Right renal cortex interstitium (tissue), 3 donors: ENCODE measurements around the gene KLF7. TPM values are rescaled to one million over a fixed set of nuclear protein-coding genes. Genes with fewer than 3 reads are reported as not detected.

Experiments
- DNase-seq, 3 donors: peaks; one replicate each; pipeline ENCODE4 v3.0.0-alpha.2; 2013; ENCODE audit warnings: low read depth in 3 of 3, low spot score in 2 of 3
- polyA plus RNA-seq, 3 donors: library from polyadenylated mRNA; unstranded; fragments of 120-200 nt; gene quantifications; one replicate each; pipeline ENCODE4 v1.2.1, GENCODE V29; 2013; ENCODE audit not compliant: insufficient read length in 3 of 3

Gene KLF7
- polyA plus RNA-seq, 3 donors: 20.9 to 22.6 (median 21.3) TPM

GRCh38 chr2:207130958-207131521 is 34.7 kb downstream of the KLF7 start:
- no peak for DNase-seq

- DNase-seq: no peak
Measured at GRCh38 chr2:207129821-207130220, 35.9 kb downstream of the KLF7 start.

- DNase-seq: no peak
Measured at GRCh38 chr2:207128867-207129266, 36.9 kb downstream of the KLF7 start.

GRCh38 chr2:207126724-207127308 is 38.9 kb downstream of the KLF7 start:
- no peak for DNase-seq

GRCh38 chr2:207123776-207124391 is 41.9 kb downstream of the KLF7 start:
- no peak for DNase-seq

GRCh38 chr2:207123335-207123744 is 42.4 kb downstream of the KLF7 start:
- no peak for DNase-seq

- no peak for DNase-seq
Measured at GRCh38 chr2:207122651-207123334, 43.0 kb downstream of the KLF7 start.

- DNase-seq: no peak
Measured at GRCh38 chr2:207121784-207122183, 44.0 kb downstream of the KLF7 start.

GRCh38 chr2:207119048-207119447 is 46.7 kb downstream of the KLF7 start:
- no peak for DNase-seq

- DNase-seq: no peak
Measured at GRCh38 chr2:207117668-207118067, 48.1 kb downstream of the KLF7 start.

- DNase-seq: no peak
Measured at GRCh38 chr2:207115715-207116364, 49.9 kb downstream of the KLF7 start.

- DNase-seq: no peak
Measured at GRCh38 chr2:207113414-207113813, 52.3 kb downstream of the KLF7 start.

- DNase-seq: no peak
Measured at GRCh38 chr2:207112785-207113184, 53.0 kb downstream of the KLF7 start.

GRCh38 chr2:207112383-207112782 is 53.4 kb downstream of the KLF7 start:
- DNase-seq: no peak

- DNase-seq: no peak
Measured at GRCh38 chr2:207111757-207112156, 54.0 kb downstream of the KLF7 start.

- no peak for DNase-seq
Measured at GRCh38 chr2:207110715-207111114, 55.0 kb downstream of the KLF7 start.

- no peak for DNase-seq
Measured at GRCh38 chr2:207110310-207110709, 55.4 kb downstream of the KLF7 start.

GRCh38 chr2:207109768-207110167 is 56.0 kb downstream of the KLF7 start:
- no peak for DNase-seq

- no peak for DNase-seq
Measured at GRCh38 chr2:207108440-207108839, 57.3 kb downstream of the KLF7 start.

- DNase-seq: no peak
Measured at GRCh38 chr2:207107551-207107950, 58.2 kb downstream of the KLF7 start.

GRCh38 chr2:207107131-207107530 is 58.6 kb downstream of the KLF7 start:
- no peak for DNase-seq
